ENCODE results near the gene SEC61A2. TPM values are rescaled to one million over a fixed set of nuclear protein-coding genes. Genes with fewer than 3 reads are reported as not detected.

Gene SEC61A2
- total RNA-seq (10 to 100 TPM in 1 of 2 donors, 1 to 10 TPM in 1; 7.9 to 17.5 TPM), polyA plus RNA-seq (1 to 10 TPM; 2.8 to 4.8 TPM)
- long read RNA-seq, donor 1, partial matches to known transcripts: 22 of 27 reads
- long read RNA-seq, donor 1, other reads (novel, unspliced or antisense): 5 of 27 reads
- long read RNA-seq, donor 2, partial matches to known transcripts: 13 of 22 reads
- long read RNA-seq, donor 2, other reads (novel, unspliced or antisense): 9 of 22 reads
- long read RNA-seq, donor 3: 0 reads
- long read RNA-seq, donor 4, partial matches to known transcripts: 28 of 28 reads
- long read RNA-seq, donor 4, other reads (novel, unspliced or antisense): 0 of 28 reads
- long read RNA-seq, donor 5, partial matches to known transcripts: 20 of 25 reads
- long read RNA-seq, donor 5, other reads (novel, unspliced or antisense): 5 of 25 reads

- H3K27me3 ChIP-seq (ENCODE audit: control insufficient read depth in 3 of 3, insufficient read depth in 3 of 3, low read length in 2 of 3): no peaks in the 10 kb centered on the region
- 0 to 1% methylated on average over 70 to 108 of the region's 108 CpGs for WGBS, 2 donors
- H3K9me3 ChIP-seq (ENCODE audit: control insufficient read depth in 4 of 4, insufficient read depth in 3 of 4, low read length in 3 of 4): no peaks in the 10 kb centered on the region
- no peak for TF ChIP-seq CTCF (IDR thresholded peaks at IDR 0.05; ENCODE audit: control extremely low read depth, extremely low read depth)
- ATAC-seq (ENCODE audit: insufficient read depth, low FRiP score): peak; percentile 98
- peak; percentile 94 to 96 (median 96) for DNase-seq
- H3K4me3 ChIP-seq: peak within 1 kb of the TSS; percentile 92
- peaks cover 0 to 4% (median 0%) of the 10 kb centered on the region in 5 donors for H3K4me1 ChIP-seq (ENCODE audit: control insufficient read depth in 5 of 5, insufficient read depth in 5 of 5, low read length in 5 of 5)
- peak within 1 kb of the TSS; percentile 92 to 99 for H3K27ac ChIP-seq (ENCODE audit: low read depth in 1 of 2, low read length in 1 of 2)
- peaks cover 0 to 3% (median 1%) of the 10 kb centered on the region in 4 donors for H3K36me3 ChIP-seq (ENCODE audit: control insufficient read depth in 4 of 4, insufficient read depth in 4 of 4, low read length in 4 of 4)
- peak within 1 kb of the TSS; percentile 51 to 63 for H3K9ac ChIP-seq (ENCODE audit: insufficient read depth in 1 of 2, low read length in 2 of 2)
Measured at GRCh38 chr10:12129222-12130111, at the start of gene SEC61A2. TSS of gene SEC61A2 (plus strand) at chr10:12129677. CDS start at chr10:12129788, 111 bp downstream.

DNA sequence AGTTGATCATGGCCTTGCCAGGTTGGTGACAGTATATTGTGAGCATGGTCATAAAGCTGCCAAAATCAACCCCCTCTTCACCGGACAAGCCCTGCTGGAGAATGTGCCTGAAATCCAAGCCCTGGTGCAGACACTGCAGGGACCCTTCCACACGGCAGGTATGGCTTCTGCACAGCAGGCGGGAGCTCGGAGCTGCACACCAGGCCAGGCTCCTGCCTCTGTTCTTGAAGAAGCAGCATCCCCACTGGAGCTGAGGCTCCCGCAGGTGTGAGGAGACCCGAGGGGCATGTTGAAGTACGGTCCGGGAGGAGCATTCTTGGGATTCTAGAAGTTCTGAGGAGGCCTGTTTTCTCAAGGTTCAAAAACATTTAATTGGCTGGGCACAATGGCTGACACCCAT is 48.0 kb upstream of the SEC61A2 start:
- Histone ChIP-seq H3K27me3 (ENCODE audit: control insufficient read depth in 3 of 3, insufficient read depth in 3 of 3, low read length in 2 of 3) (no peaks in the 10 kb centered on the region), H3K9me3 (ENCODE audit: control insufficient read depth in 4 of 4, insufficient read depth in 3 of 4, low read length in 3 of 4) (no peaks in the 10 kb centered on the region), H3K4me1 (ENCODE audit: control insufficient read depth in 5 of 5, insufficient read depth in 5 of 5, low read length in 5 of 5) (no peaks in the 10 kb centered on the region), H3K36me3 (ENCODE audit: control insufficient read depth in 4 of 4, insufficient read depth in 4 of 4, low read length in 4 of 4) (peaks cover 5 to 18% (median 10%) of the 10 kb centered on the region in 4 donors), H3K9ac (ENCODE audit: insufficient read depth in 1 of 2, low read length in 2 of 2) (no peak overlapping the region), H3K4me3 (no peak overlapping the region), H3K27ac (ENCODE audit: low read depth in 1 of 2, low read length in 1 of 2) (no peak overlapping the region)
- no peak for TF ChIP-seq CTCF (IDR thresholded peaks at IDR 0.05; ENCODE audit: control extremely low read depth, extremely low read depth)
- 83 to 93% methylated on average over 8 of the region's 8 CpGs for WGBS, 2 donors
- DNase-seq: no peak
- no peak for ATAC-seq (ENCODE audit: insufficient read depth, low FRiP score)

- 76 to 85% methylated on average over 6 of the region's 6 CpGs for WGBS, 2 donors
- no peak overlapping the region for H3K27ac ChIP-seq (ENCODE audit: low read depth in 1 of 2, low read length in 1 of 2)
- no peaks in the 10 kb centered on the region for H3K4me1 ChIP-seq (ENCODE audit: control insufficient read depth in 5 of 5, insufficient read depth in 5 of 5, low read length in 5 of 5)
- peaks cover 5 to 23% (median 12%) of the 10 kb centered on the region in 4 donors for H3K36me3 ChIP-seq (ENCODE audit: control insufficient read depth in 4 of 4, insufficient read depth in 4 of 4, low read length in 4 of 4)
- DNase-seq (no peak), ATAC-seq (ENCODE audit: insufficient read depth, low FRiP score) (no peak)
- no peak for TF ChIP-seq CTCF (IDR thresholded peaks at IDR 0.05; ENCODE audit: control extremely low read depth, extremely low read depth)
- no peak overlapping the region for H3K4me3 ChIP-seq
- no peaks in the 10 kb centered on the region for H3K27me3 ChIP-seq (ENCODE audit: control insufficient read depth in 3 of 3, insufficient read depth in 3 of 3, low read length in 2 of 3)
- no peaks in the 10 kb centered on the region for H3K9me3 ChIP-seq (ENCODE audit: control insufficient read depth in 4 of 4, insufficient read depth in 3 of 4, low read length in 3 of 4)
- no peak overlapping the region for H3K9ac ChIP-seq (ENCODE audit: insufficient read depth in 1 of 2, low read length in 2 of 2)
Measured at GRCh38 chr10:12081879-12082557, 47.5 kb upstream of the SEC61A2 start.

Data from lung (tissue), 16 donors.